ENCODE data around the gene DCAF16.

- TF ChIP-seq CTCF (IDR thresholded peaks at IDR 0.05; ENCODE audit: low read depth, low read length) = no peak
- TF ChIP-seq EZH2phosphoT487 (IDR thresholded peaks at IDR 0.05; ENCODE audit: low read depth) = no peak
These were observed 44.9 kb downstream of the DCAF16 start for GRCh38 chr4:17765514-17766286.

Data from OCI-LY3 (cell line).